RPMI8226 (cell line): ENCODE results near the gene KLF3.
A peak's percentile ranks its signal among the peaks of the same experiment; 100 is the strongest.

ENCODE experiments used
- DNase-seq: peaks from one replicate; pipeline ENCODE4 v3.0.0-alpha.2; 2015

Gene KLF3

DNA sequence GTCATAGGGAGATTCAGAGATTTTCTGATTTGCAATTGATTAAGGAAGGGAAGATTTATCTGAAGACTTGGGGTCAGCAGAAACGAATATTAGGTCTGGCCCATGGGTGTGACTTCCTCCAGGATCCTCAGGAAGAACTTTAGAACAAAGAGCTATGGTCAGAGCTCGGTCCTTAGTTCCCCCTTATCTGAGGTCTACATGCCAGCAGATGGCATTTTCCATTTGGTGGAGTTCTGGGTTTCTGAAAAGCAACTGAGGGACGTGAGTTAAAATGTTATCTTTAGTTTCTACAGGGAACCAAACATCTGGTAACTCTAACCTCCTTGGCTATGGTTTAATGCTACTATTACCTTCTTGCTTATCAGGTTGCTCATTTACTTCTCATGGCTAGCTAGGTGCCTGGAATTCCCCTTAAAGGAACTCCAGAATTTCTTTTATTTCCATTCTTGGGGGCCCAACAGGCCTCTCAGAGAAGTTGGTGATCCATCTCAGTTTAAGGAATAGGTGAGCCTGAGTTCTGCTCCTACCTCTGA lies 40.7 kb downstream of the KLF3 start:
- no peak for DNase-seq

DNA sequence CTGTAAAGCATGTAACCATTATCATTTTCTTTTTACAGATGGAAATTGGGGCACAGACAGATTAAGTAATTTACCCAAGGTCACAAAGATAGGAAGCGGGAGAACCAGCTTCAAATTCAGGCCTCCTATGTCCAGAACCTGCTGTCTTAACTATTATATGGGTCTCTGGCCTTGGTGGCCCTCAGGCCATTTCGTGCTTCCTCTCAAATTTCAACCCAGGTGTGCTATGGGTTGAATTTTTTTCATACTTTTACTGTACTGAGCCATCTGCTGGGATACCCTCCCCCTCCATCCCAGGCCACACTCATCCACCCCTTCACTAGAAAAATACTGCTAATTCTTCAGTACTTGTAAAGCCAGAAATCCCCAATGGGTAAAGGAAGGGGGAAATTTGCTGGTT lies 42.3 kb downstream of the KLF3 start:
- no peak for DNase-seq

DNA sequence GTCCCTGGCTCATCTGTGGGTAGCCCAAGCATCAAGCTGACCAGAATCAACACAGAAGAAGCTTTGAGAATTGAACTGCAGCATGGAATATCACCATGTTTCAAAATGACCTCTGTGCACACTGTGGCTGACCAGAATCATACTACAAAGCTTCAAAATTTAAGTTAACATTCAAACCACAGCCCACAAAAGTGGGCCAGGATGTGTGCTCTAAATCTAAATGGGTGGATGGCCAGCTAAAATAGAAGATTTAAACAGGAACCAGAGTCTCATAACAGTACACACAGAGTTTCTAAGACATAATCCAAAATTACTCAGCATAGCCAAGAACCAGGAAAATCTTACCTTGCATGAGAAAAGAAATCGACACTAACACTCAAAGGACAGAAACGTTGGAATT lies 46.1 kb downstream of the KLF3 start:
- DNase-seq, result no peak

DNA sequence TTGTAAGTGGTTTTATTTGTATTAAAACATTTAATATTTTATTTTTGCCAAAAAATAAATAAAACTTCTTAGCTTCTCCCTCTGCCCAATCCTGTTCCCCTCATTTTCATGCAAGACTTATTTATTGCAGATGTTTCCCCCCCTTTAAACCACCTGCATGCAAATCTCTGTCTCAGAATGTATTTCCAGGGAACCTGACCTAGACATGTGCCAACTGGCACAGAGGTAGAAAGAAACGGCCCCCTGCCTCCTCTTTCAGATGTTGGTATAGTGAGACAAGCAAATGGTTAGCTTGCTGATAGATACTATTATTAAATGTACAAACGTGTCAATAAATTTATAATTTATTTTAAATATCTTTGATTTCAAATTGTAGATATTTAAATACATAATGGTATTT lies 47.1 kb downstream of the KLF3 start:
- no peak for DNase-seq

DNA sequence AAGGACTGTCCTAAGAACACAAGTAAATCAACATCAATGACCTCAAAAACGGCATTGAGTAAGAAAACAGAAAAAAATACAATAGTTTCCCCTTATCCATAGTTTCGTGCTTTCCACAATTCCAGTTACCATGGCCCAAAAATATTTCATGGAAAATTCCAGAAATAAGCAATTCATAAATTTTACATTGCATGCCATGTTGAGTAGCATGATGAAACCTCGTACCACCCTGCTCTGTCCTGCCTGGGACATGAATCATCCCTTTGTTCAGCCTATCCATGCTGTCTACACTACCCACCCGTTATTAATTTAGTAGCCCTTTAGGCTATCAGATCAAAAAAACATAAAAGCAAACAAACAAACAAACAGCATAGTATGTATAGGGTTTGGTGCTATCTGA lies 51.1 kb downstream of the KLF3 start:
- no peak for DNase-seq

DNA sequence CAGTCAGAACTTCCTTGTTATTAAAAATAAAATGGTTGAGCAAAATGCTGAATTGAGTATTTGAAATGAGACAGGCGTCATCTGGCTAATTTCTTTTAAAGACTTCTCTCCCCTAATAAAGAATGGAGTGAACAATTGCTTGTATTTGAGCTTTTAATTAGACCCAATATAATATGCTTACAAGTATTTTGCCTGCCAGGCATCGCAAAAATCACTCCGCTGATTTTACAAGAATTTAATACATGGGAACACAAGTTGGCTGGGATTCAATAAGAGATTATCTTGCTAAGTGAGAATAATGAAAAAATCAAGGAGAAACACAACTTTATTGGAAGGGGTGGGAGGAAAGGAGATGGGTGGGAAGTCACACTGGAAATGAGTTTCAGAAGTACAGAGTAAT lies 52.3 kb downstream of the KLF3 start:
- DNase-seq, result no peak

DNA sequence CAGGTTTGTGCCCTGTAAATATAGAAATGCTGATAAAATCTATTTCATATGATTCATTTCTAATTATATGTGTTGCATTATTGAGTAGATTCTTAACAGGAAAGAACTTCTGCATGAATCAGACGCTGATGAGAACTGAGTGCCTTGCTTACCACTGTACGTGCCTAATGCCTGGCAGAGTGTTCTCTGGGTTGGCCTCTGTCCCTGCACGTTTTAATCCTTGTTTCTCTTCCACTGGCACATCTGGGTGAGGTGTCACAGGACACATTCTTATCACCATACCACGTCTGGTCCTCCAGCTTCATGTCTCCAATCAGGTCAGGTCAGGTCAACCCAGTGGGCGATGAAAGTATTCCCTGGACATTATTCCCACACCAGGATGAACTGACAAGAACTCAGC lies 53.6 kb downstream of the KLF3 start:
- no peak for DNase-seq

DNA sequence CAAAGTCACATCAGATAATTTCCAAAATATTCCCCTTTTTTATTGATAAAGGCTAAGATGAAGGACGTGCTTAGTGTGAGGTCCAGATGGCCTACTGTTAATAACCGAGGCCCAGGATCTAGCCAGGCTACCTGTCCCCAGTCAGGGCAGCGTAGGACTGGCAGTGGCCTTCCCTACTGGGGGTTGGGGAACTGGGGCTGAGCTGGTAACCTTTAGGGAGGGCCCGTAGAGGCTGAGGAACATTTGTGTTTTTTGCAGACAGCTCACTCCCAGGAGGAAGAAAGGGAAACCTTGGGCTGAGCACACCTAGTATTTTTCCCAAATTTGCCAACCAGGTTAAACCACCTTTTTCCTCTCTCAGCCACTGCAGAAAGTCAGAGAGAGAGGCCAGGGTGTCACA lies 59.1 kb downstream of the KLF3 start:
- DNase-seq, result no peak

DNA sequence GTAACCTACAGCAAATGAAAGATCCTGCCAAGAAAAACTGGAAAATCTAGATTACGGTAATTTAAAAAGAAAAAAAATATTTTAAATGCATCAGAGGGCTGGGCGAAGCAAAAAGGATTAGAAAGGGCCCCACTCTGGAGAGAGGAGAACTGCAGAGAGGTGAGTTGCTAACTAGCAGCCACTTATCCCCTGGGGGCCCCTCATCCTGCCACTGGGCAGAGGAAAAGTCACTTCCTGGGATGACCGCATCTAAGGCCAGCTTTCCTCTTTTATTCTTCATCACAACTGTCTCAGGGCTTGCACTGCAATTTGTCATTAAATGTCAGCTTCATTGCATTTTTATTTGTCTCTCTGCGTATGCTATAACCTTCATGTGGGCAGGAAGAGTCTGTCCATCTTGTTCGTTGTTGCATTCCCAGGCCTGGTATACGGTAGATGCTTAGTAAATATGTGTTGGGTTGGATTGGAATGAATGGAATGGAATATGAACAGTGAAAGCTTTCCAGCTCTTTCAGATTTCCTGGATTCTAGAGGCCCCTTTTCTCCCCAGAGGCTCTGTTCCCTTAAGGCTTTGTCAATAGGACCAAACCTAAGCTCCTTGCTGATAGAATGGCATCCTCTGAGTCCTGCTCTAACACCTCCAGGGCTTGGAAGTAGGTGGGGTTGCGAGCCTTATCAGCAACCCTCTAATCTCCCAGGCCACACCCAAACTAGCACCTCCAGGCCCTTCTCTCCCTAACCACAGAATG lies 59.9 kb downstream of the KLF3 start:
- no peak for DNase-seq

DNA sequence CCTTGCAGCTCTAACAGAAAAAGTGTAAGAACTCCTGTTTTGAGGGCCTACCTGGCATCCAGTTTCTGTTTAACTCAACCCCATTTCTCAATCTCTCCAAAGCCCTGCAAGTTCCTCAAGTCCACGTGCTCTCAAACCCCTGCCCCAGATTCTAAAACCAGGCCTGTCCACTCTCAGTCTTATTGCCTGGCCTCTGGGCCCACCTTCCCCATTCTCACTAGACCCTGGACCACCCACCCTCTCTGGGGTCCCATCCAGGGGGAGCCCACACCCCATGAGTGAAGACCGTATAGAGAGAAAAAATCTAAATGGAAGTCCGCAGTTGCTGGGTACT lies 60.4 kb downstream of the KLF3 start:
- no peak for DNase-seq

DNA sequence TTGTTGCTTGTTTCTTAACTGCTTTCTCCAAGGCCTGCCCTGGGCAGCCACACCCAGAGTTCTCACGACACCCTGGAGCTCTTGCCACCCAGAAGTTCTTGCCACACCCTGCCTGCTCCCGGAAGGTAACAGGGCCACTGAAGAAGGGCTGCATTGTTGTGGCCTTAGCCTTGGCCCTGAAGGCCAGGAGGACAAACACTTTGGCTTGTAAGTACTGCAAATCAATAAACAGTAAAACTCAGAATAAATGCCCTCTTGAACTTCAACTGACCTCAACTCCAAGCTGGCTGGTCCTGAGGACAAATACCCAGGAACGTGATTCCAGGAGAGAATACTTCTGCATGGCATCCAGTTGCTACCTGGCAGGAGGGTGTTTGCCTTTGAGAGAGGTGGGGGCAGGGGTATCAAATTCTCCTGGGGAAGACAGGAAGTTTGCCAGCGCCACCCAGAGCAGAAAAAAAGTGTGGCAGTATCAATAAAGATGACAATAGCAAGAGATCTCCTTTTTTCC lies 64.7 kb downstream of the KLF3 start:
- no peak for DNase-seq

DNA sequence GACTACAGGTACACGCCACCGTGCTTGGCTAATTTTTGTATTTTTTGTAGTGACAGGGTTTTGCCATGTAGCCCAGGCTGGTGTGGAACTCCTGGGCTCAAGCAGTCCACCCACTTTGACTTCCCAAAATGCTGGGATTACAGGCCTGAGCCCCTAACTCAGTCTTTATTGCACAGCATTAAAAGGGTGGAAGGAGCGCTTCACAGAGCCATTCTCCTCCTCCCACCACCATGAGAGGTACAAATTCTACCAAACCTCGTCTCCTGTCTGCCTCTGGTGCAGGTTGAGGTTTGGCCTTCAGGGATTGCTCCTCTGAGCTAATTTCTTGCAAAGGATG lies 66.5 kb downstream of the KLF3 start:
- no peak for DNase-seq

DNA sequence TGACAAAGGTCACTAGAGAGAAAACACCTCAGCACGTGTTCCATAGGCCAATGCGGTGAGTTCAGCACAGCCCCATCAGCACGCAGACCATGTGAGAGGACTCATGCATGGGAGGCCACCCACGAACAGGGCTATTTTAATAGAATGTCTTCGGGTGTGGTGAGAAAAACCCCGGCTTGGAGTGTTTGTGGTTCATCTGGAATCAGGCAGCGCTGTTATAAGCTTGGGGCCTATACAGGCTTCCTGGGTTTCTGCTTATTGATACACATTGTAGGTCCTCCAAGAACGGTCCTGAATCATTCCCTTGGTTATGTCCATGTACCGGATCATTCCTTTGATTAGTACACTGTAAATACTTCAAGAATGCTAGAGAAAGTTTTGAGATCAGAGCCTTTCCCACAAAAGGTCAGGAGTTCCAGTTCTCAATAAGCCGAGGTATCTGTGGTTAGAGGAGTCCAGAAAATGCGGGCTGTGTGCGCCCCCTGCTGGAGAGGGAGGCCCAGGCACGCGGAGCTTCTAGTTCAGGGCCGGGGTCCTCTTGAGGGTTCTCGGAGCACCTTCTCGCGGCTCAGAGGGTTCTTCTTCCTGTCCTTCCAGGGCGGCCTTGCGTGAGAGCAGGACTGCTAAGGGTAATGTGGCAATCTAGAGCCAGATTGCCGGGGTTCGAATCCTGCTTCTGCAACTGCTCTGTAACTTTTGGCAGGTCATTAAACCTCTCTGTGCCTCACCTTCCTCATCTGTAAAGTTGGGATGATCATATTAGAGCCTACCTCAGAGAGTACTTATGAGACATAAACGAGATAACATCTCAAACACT lies 67.0 kb downstream of the KLF3 start:
- DNase-seq, result peak; percentile 70

DNA sequence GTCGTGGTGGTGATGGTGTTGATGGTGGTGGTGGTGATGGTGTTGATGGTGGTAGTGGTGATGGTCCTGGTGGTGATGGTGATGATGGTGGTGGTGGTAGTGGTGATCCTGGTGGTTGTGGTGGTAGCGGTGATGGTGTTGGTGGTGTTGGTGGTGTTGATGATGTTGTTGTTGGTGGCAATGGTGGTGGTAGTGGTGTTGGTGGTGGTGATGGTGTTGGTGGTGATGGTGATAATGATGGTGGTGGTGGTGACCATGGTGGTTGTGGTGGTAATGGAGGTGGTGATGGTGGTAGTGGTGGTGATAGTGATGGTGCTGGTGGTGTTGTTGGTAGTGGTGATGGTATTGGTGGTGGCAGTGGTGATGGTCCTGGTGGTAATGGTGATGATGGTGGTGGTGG lies 69.7 kb downstream of the KLF3 start:
- no peak for DNase-seq

DNA sequence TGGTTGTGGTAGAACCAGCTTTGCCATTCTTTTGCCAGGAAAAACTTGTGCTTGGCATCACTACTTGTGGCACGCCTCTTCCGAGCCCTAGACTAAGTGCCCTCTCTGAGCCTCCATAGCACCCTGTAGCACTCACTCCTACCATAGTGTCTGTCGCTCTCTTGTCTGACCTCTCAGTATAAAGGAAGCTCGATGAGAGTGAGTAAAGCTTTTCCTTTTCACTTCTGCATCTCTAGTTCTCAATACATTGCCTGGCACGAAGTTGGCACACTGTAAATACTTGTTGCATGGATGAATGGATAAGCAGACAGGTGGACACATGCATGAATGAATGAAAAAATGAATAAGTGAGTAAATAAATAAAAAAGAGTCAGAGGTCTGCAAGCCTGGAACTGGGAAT lies 70.4 kb downstream of the KLF3 start:
- no peak for DNase-seq

DNA sequence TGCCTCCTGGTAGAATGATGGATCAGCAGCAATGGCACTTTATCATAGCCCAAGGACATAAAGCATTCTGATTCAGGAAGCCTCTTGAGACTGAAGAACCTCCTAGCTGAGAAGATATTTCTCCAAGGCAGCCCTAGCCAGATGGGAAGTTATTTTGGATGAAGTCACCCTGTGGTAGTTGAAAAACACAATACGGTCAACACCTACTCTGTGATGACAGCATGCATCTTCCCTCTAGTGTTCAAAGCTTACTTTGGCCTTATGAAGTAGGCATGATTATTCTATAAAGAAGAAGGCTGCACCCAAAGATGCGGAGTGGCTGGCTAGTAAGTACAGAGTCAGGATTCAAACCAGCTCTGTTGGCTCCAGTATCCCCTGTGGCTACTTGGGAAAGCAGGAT lies 70.9 kb downstream of the KLF3 start:
- no peak for DNase-seq

DNA sequence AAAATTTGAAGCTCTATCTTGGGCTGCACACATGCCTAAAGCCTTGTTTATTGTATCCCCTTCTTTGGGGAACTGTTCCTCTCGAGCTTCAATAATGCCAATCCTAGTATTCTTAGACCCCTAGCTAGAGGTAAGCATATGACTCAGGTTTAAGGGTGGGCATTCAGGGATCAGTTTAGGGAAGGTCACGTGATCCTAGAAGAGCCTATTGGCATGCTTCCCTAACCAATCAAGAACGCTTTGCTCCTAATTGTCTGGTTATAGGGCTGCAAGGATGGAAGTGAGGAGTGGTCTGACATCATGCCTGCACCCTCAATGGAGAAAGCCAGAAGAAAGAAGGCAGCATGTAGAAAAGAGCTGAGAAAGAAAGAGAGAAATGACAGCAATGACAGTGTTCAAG lies 71.9 kb downstream of the KLF3 start:
- DNase-seq, result no peak

DNA sequence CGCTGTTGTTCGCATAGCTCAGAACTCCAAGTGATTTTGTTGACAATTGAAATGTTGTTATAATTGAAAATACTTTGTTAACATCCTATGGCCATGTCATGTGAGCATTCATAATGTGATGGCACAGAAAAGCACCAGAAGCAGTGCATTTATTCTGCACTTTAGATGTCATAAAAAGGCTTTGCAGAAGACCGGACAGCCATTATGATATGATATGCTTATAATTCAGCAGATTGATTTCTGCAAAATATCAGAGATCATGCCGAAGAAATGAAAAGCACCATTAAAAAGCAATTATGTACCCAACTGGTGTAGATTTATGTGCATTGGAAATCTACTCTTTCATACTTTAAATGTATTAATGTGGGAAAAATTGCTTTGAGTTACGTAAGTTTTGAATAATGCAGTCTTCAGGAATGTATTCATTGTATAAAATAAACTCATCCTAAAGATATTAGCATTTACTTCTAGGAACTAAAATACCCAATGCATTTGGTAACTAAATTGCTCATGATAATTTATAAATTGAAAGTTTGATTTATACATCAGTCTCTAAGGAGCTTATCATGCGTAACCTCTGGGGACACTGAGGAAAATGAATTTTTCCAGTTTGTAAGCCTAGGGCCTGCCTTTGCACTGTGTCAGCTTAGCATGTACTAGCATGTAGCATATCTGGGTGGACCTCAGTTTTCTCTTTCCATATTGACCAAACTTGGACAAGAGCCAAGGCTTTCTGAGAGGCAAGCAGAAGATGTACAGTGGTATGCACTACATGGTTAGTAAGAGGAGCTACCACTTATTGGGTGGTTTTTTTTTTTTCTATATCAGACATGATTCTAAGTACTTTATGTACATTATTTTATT lies 75.2 kb downstream of the KLF3 start:
- no peak for DNase-seq

DNA sequence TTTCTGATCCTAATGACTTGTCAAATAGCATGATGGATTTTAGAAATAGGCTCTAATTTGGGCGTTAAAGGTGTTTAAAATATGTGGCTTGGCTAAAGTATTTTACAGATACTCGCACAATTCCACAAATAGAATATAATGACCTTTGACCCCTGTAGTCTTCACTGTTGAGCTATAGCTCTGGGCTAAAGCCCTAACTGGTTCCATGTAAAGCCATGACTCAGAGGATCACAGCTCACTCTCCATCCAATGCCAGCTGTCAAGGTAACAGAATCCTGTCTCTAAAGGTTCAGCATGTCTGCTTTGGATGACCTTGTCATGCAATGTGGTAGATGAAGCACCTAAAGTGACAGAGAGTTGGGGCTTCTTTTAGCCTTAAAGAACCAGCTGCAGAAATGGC lies 76.3 kb downstream of the KLF3 start:
- no peak for DNase-seq

DNA sequence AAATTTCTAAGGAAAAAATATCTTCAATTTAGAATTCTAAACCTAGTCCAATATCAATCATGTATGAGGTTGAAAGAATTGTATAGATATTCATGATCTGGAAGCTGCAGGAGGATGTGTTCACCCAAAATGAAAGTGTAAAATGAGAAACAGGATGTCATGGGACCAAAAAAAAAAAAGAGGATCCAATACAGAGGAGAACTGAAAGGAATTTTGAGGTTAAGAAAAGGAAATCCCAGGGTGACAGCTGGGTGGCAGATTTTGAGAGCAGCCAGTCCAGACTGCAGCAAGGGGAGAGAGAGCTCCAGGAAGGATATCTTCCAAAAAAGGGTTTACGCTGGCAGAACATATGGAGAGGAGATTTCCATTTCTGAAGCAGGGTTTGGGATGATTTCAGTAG lies 79.9 kb downstream of the KLF3 start:
- DNase-seq, result no peak

DNA sequence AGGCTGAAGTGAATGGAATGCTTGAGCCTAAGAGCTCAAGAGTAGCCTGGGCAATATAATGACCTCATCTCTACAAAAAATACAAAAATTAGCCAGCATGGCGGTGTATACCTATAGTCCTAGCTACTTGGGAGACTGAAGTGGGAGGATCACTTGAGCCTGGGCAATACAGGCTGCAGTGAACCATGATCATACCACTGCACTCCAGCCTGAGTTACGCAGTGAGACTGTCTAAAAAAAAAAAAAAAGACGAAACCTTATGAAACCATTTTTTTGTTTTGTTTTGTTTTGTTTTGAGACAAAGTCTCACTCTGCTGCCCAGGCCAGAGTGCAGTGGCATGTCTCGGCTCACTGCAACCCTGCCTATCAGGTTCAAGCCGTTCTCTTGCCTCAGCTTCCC lies 81.9 kb downstream of the KLF3 start:
- no peak for DNase-seq

DNA sequence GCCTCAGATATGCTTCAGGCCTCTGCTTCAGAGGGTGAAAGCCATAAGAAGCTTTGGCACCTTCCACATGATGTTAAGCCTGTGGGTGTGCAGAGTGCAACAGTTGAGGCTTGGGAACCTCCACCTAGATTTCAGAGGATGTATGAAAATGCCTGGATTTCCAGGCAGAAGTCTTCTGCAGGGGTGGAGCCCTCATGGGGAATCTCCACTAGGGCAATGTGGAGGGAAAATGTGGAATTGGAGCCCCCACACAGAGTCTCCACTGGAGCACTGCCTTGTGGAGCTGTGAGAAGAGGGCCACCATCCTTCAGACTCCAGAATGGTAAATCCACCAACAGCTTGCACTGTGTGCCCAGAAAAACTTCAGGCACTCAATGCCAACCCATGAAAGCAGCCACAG lies 83.6 kb downstream of the KLF3 start:
- DNase-seq, result no peak

DNA sequence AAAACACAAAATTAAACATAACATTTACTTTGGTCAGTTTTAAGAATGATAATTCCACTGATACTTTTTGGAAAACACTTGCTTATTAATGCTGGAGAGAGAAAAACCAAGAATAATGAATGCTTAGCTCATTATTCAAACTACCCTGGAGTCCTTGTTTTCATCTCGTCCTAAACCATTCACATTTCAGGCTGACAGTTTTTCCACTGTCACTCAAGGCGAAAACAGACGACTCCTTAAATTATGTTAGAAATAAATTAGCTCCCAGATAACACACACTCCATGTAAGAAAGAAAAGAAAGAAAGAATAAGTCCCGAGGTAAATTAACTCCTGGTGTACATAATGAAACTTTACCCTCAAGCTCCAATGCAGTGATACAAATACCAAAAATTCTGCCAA lies 85.3 kb downstream of the KLF3 start:
- DNase-seq, result no peak
